Erythroblast (primary cell): ENCODE data around the gene GATA2.

Experiments used
- GATA1 ChIP-seq: IDR thresholded peaks from 2 replicates; pipeline ENCODE4 v1.6.1; 2011; ENCODE audit warnings: low read depth, mild to moderate bottlenecking, control low read depth, low read length, moderate library complexity
- POLR2A ChIP-seq: IDR thresholded peaks from 2 replicates; pipeline ENCODE4 v1.6.1; 2011; ENCODE audit warnings: mild to moderate bottlenecking, low read length

GRCh38 chr3:128473737-128474136, 19.3 kb downstream of the GATA2 start:
- no peak for TF ChIP-seq POLR2A
- TF ChIP-seq GATA1 = no peak
